Measurements from ENCODE around the gene RSPO1. TPM values are rescaled to one million over a fixed set of nuclear protein-coding genes. Genes with fewer than 3 reads are reported as not detected.

RSPO1 gene
- total RNA-seq, 4 donors from 2014 or later, result 0.53 TPM; not detected in 3

DNA sequence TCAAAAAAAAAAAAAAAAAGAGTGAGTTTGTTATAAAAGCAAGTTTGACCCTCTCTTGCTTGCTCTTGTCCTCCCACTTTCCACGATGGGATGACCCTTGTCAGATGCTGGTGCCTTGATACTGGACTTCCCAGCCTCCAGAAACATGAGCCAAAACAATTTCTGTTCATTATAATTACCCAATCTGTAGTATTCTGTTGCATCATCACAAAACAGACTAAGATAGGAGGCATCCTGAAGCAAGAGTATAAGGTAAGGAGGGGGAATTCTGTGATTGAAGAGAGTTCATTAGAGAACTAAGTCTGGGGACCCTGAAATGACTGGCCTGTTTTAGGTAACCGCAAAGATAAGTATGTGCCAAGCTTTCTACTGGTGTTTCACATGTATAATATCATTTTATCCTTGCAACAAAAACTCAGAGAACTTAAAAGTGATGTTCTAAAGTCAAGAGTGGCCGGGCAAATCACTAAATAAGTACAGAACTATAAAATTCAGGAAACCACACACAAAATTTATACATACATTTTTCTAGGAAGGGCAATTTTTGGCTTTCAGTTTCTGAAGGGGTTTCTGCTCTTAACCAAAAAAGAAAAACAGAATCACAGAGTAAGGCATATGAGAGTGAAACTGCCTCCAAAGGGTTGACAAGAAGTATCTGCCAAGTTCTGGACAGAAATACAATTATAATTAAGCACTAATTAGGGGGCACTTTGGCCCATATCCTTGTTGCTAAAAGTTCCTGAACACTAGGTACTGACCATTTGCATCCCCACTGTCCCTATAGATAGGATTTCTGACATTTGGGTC lies 64.0 kb downstream of the RSPO1 start:
- intact Hi-C loops (cut with DNase I; ENCODE audit: low total_unique reads) (no loop called here), in situ Hi-C loops (cut with MboI; ENCODE audit: low sequenced_read_pairs in 4 of 4) (no loop called here)
- TF ChIP-seq, protein P1, sequence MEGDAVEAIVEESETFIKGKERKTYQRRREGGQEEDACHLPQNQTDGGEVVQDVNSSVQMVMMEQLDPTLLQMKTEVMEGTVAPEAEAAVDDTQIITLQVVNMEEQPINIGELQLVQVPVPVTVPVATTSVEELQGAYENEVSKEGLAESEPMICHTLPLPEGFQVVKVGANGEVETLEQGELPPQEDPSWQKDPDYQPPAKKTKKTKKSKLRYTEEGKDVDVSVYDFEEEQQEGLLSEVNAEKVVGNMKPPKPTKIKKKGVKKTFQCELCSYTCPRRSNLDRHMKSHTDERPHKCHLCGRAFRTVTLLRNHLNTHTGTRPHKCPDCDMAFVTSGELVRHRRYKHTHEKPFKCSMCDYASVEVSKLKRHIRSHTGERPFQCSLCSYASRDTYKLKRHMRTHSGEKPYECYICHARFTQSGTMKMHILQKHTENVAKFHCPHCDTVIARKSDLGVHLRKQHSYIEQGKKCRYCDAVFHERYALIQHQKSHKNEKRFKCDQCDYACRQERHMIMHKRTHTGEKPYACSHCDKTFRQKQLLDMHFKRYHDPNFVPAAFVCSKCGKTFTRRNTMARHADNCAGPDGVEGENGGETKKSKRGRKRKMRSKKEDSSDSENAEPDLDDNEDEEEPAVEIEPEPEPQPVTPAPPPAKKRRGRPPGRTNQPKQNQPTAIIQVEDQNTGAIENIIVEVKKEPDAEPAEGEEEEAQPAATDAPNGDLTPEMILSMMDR (IDR thresholded peaks at IDR 0.05 in 4 of 5, conservative IDR thresholded peaks at IDR 0.05 in 1 of 5), result no peak
- TF ChIP-seq POLR2A (IDR thresholded peaks at IDR 0.05), result no peak
- Histone ChIP-seq H3K27ac (no peak overlapping the region), H3K9me3 (no peaks in the 10 kb centered on the region), H3K27me3 (no peaks in the 10 kb centered on the region), H3K4me1 (no peaks in the 10 kb centered on the region), H3K36me3 (peaks cover 0 to 100% of the 10 kb centered on the region in 2 donors), H3K4me3 (no peak overlapping the region)
- no peak for DNase-seq
- ATAC-seq, result no peak

DNA sequence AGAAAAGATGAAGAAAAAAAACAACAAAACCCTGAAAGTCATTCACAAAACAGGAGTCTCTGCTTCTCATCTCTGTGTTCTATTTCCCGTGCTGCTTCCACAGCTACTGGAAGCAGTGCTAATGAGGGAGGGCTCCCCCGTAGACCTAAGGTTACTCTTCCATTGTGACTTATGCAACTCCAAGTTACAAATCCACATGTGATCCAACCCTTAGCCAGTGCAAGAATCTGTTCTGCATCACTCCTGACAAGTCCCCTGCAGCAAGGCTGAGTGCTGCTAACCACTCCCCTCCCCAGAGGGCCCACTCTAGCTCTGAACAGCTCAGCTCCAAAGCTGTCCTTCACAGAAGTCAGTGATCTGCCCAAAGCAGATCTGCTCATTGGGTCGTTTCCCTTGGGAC lies 67.7 kb downstream of the RSPO1 start:
- ATAC-seq (no peak), DNase-seq (no peak)
- intact Hi-C loops (cut with DNase I; ENCODE audit: low total_unique reads), result no loop called here
- Histone ChIP-seq H3K36me3 (peaks cover 0 to 74% of the 10 kb centered on the region in 2 donors), H3K9me3 (no peaks in the 10 kb centered on the region), H3K4me1 (no peaks in the 10 kb centered on the region), H3K27ac (no peak overlapping the region), H3K27me3 (no peaks in the 10 kb centered on the region), H3K4me3 (no peak overlapping the region)
- TF ChIP-seq, protein P1 (IDR thresholded peaks at IDR 0.05 in 4 of 5, conservative IDR thresholded peaks at IDR 0.05 in 1 of 5), result no peak
- TF ChIP-seq POLR2A (IDR thresholded peaks at IDR 0.05), result no peak
- in situ Hi-C loops (cut with MboI; ENCODE audit: low sequenced_read_pairs in 4 of 4), result no loop called here

DNA sequence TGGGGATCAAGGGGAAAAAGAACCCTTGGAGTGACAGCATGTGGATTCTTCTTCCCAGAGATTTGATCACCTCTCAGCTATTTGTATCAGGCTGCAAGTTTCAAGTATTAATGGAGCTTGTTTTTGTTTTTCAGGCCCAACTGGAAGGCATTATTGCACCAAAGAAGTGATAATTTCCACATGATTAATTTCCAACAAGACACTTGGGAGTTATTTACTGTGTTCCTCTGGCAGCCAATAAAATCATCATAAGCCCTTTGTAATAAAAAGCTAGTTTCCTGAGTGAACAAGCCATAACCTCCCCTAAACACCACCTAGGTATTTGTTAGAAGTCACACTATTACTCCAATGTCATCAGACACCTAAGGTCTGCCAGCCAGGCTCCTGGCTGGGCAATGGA lies 69.8 kb downstream of the RSPO1 start:
- ATAC-seq (no peak), DNase-seq (no peak)
- in situ Hi-C loops (cut with MboI; ENCODE audit: low sequenced_read_pairs in 4 of 4) (no loop called here), intact Hi-C loops (cut with DNase I; ENCODE audit: low total_unique reads) (no loop called here)
- no peak overlapping the region for H3K4me3 ChIP-seq
- no peaks in the 10 kb centered on the region for H3K27me3 ChIP-seq
- H3K27ac ChIP-seq, result no peak overlapping the region
- no peaks in the 10 kb centered on the region for H3K9me3 ChIP-seq
- H3K4me1 ChIP-seq, result no peaks in the 10 kb centered on the region
- peaks cover 0 to 52% of the 10 kb centered on the region in 2 donors for H3K36me3 ChIP-seq
- TF ChIP-seq POLR2A (IDR thresholded peaks at IDR 0.05), result no peak
- TF ChIP-seq, protein P1 (IDR thresholded peaks at IDR 0.05 in 4 of 5, conservative IDR thresholded peaks at IDR 0.05 in 1 of 5), result no peak

DNA sequence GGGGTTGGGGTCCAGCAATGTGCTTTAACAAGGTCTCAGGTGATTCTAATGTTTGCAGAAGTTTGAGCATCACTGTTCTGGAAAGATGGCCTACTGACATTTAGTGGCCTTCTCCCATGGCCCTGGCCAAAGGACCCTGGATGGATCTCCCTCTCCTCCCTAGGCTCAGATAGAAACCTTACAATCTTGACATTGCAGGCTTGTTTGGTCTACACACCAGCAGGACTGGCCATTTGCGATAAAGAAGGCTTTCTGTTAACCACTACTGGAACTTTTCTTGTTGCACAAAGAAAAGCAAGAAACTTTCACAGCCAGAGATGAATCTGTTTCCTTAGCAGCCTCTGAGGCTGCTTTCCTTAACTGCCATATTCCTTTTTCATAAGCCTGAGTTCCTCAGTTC lies 71.7 kb downstream of the RSPO1 start:
- no peak for TF ChIP-seq POLR2A (IDR thresholded peaks at IDR 0.05)
- TF ChIP-seq, protein P1 (IDR thresholded peaks at IDR 0.05 in 4 of 5, conservative IDR thresholded peaks at IDR 0.05 in 1 of 5), result no peak
- H3K27me3 ChIP-seq, result no peaks in the 10 kb centered on the region
- no peaks in the 10 kb centered on the region for H3K4me1 ChIP-seq
- H3K27ac ChIP-seq, result no peak overlapping the region
- DNase-seq (no peak), ATAC-seq (no peak)
- H3K9me3 ChIP-seq, result no peaks in the 10 kb centered on the region
- H3K4me3 ChIP-seq, result no peak overlapping the region
- in situ Hi-C loops (cut with MboI; ENCODE audit: low sequenced_read_pairs in 4 of 4) (no loop called here), intact Hi-C loops (cut with DNase I; ENCODE audit: low total_unique reads) (no loop called here)
- peaks cover 0 to 33% of the 10 kb centered on the region in 2 donors for H3K36me3 ChIP-seq

Other genes with a start within 250 kb of the RSPO1 start
- gene ZC3H12A, start 160.3 kb downstream of the RSPO1 start, total RNA-seq, result 10 to 100 TPM in 1 of 4 donors, 1 to 10 TPM in 3; 5.3 to 27.1 (median 8.6) TPM
- 10 to 100 TPM; 72.1 to 81.0 (median 74.5) TPM for gene MEAF6, start 120.1 kb downstream of the RSPO1 start, total RNA-seq
- 1 to 10 TPM; 5.2 to 9.2 (median 6.5) TPM for gene SNIP1, start 80.6 kb downstream of the RSPO1 start, total RNA-seq
- gene DNALI1, start 78.0 kb downstream of the RSPO1 start, total RNA-seq, result 1 to 10 TPM; 1.5 to 4.0 (median 2.3) TPM
- 10 to 100 TPM; 37.2 to 49.1 (median 43.2) TPM for gene GNL2, start 39.0 kb downstream of the RSPO1 start, total RNA-seq
- 1 to 10 TPM in 1 of 4 donors, under 1 TPM in 2, not detected in 1; 0.46 to 1.5 (median 0.60) TPM for gene CDCA8, start 57.6 kb upstream of the RSPO1 start, total RNA-seq
- under 1 TPM in 1 of 4 donors, not detected in 3; 0.17 TPM for gene EPHA10, start 130.2 kb upstream of the RSPO1 start, total RNA-seq
- gene MANEAL, start 159.0 kb upstream of the RSPO1 start, total RNA-seq, result 1 to 10 TPM; 2.3 to 9.9 (median 4.0) TPM
- gene C1orf122, start 172.9 kb upstream of the RSPO1 start, total RNA-seq, result 10 to 100 TPM; 41.2 to 96.0 (median 56.8) TPM
- gene YRDC, start 173.3 kb upstream of the RSPO1 start, total RNA-seq, result 10 to 100 TPM; 11.2 to 13.6 (median 11.7) TPM
- gene MTF1, start 224.7 kb upstream of the RSPO1 start, total RNA-seq, result 1 to 10 TPM; 4.0 to 9.4 (median 6.4) TPM